Testis (tissue), 3 donors: ENCODE measurements around the gene LARGE1. TPM values are rescaled to one million over a fixed set of nuclear protein-coding genes. Genes with fewer than 3 reads are reported as not detected.

ENCODE experiments used
- DNase-seq: peaks from one replicate; pipeline ENCODE4 v3.0.0-alpha.2; 2019
- H3K27ac ChIP-seq, 2 donors: fragments of 200-600 bp; sonication (generic); one replicate each; pipeline ENCODE4 v1.5.1; 2019
- H3K27me3 ChIP-seq: fragments of 200-600 bp; sonication (generic); one replicate; pipeline ENCODE4 v1.5.1; 2019
- H3K36me3 ChIP-seq: fragments of 200-600 bp; sonication (generic); one replicate; pipeline ENCODE4 v1.5.1; 2017; ENCODE audit warnings: low read depth; ENCODE audit errors: missing control alignments
- H3K4me1 ChIP-seq: fragments of 200-600 bp; sonication (generic); one replicate; pipeline ENCODE4 v1.5.1; 2019
- H3K4me3 ChIP-seq, 2 donors: fragments of 200-600 bp; sonication (generic); one replicate each; pipeline ENCODE4 v1.5.1; 2017 to 2019
- H3K9me3 ChIP-seq: fragments of 200-600 bp; sonication (generic); one replicate; pipeline ENCODE4 v1.5.1; 2017
- POLR2A ChIP-seq: fragments of 450-650 bp; IDR thresholded peaks from one replicate; pipeline ENCODE4 v1.6.1; 2017; ENCODE audit warnings: antibody characterized with exemption, mild to moderate bottlenecking, moderate library complexity
- WGBS, 2 donors: methylation state at CpG; one replicate each; pipeline ENCODE4 v1.1.5; 2018; 5-methylcytosine and 5-hydroxymethylcytosine counted together
- intact Hi-C: fragments of 100-400 bp; cut with DNase I; formaldehyde crosslinking; loops from one replicate; pipeline ENCODE4 v1.15.1; 2023; ENCODE audit warnings: low total_unique reads
- polyA plus RNA-seq: library from polyadenylated mRNA; stranded (reverse); fragments of 350-450 nt; fragmentation: Illumina TruSeq; extraction: RNeasy Lipid Tissue Mini Kit (QIAGEN cat#74804); gene quantifications from one replicate; pipeline ENCODE4 v1.2.3, GENCODE V29; 2014; ENCODE audit warnings: low read depth, low replicate concordance; ENCODE audit not compliant: insufficient read depth
- total RNA-seq, 2 donors: library from RNA; depleted of rRNA; stranded (reverse); fragments of >200 nt; gene quantifications; one replicate each; pipeline ENCODE4 v1.2.3, GENCODE V29; 2016
- TF ChIP-seq, protein P1 (sequence below), 3 experiments: fragments of 450-650 bp in 2 of 3; fragments of 200-600 bp in 1 of 3; sonication (generic) in 1 of 3; IDR thresholded peaks; one replicate each; pipeline ENCODE4 v1.5.1; 2016 to 2019; ENCODE audit warnings: antibody characterized with exemption in 3 of 3, mild to moderate bottlenecking in 2 of 3, moderate library complexity in 1 of 3

The LARGE1 gene
- total and polyA plus RNA-seq, 3 donors from 2014 or later: 19.5 to 27.3 (median 21.8) TPM

DNA sequence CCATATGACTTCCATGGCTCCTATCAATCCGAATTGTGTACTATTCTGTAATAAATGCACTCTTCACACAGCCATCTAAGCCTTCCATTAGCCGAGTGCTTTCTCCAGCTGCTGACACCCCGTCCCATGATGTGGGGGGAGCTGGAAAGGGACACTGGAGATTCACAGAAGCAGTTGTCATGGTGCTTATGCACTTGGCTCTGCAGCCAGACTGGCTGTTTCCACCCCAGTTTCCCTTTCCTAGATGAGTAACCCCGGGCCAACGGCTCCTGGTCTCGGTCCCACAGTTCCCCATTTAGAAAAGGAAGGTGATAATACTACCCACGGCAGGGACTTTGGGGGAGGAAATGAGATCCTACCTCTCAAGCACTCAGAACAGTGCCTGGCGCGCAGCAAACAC, 617.2 kb downstream of the LARGE1 start:
- Histone ChIP-seq H3K27ac (no peak overlapping the region), H3K9me3 (no peaks in the 10 kb centered on the region), H3K4me1 (peaks cover 6% of the 10 kb centered on the region), H3K27me3 (no peaks in the 10 kb centered on the region), H3K4me3 (no peak overlapping the region), H3K36me3 (no peaks in the 10 kb centered on the region)
- intact Hi-C loops: no loop called here
- WGBS, 2 donors: 63 to 69% methylated on average over 9 of the region's 9 CpGs
- peak; percentile 19 for DNase-seq
- TF ChIP-seq, protein P1, sequence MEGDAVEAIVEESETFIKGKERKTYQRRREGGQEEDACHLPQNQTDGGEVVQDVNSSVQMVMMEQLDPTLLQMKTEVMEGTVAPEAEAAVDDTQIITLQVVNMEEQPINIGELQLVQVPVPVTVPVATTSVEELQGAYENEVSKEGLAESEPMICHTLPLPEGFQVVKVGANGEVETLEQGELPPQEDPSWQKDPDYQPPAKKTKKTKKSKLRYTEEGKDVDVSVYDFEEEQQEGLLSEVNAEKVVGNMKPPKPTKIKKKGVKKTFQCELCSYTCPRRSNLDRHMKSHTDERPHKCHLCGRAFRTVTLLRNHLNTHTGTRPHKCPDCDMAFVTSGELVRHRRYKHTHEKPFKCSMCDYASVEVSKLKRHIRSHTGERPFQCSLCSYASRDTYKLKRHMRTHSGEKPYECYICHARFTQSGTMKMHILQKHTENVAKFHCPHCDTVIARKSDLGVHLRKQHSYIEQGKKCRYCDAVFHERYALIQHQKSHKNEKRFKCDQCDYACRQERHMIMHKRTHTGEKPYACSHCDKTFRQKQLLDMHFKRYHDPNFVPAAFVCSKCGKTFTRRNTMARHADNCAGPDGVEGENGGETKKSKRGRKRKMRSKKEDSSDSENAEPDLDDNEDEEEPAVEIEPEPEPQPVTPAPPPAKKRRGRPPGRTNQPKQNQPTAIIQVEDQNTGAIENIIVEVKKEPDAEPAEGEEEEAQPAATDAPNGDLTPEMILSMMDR (IDR thresholded peaks at IDR 0.05): no peak
- TF ChIP-seq POLR2A: no peak

- WGBS, 2 donors: 36 to 60% methylated on average over 11 of the region's 11 CpGs
- intact Hi-C loops: no loop called here
- Histone ChIP-seq H3K4me3 (no peak overlapping the region), H3K36me3 (no peaks in the 10 kb centered on the region), H3K4me1 (peaks cover 6% of the 10 kb centered on the region), H3K9me3 (no peaks in the 10 kb centered on the region), H3K27ac (peak overlapping the region in 1 of 2 donors; percentile 30), H3K27me3 (no peaks in the 10 kb centered on the region)
- DNase-seq: no peak
- TF ChIP-seq, protein P1 (IDR thresholded peaks at IDR 0.05): no peak
- no peak for TF ChIP-seq POLR2A
Observed at GRCh38 chr22:33302549-33302948, 617.7 kb downstream of the LARGE1 start.

DNA sequence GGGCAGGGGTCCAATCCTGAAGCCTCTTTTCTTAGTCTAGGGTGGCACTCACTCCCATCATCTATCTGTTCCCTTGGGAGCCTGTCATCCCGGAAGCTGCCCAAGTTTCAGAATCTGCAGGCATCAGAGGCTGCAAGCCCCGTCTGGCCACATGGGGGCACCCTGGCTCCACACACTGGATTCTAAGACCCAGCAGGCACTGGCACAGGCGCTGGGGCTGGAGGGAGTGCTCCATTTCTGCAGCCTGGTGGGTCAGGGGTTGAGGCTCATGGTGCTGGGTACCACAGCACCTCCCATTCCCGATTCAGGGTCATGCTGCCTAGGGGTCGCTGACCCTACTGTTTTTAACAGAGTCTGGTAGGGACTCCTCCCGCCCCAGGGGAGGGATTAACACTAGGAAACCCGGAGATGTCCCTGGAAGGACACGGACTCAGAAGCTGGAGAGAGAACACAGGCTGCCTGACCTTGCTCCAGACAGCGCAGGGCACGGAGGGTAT, 618.2 kb downstream of the LARGE1 start:
- intact Hi-C loops: no loop called here
- Histone ChIP-seq H3K9me3 (no peaks in the 10 kb centered on the region), H3K27ac (peak overlapping the region in 1 of 2 donors; percentile 30), H3K4me1 (peaks cover 6% of the 10 kb centered on the region), H3K27me3 (no peaks in the 10 kb centered on the region), H3K4me3 (no peak overlapping the region), H3K36me3 (no peaks in the 10 kb centered on the region)
- 17 to 28% methylated on average over 9 to 10 of the region's 10 CpGs for WGBS, 2 donors
- peak; percentile 93 for DNase-seq
- TF ChIP-seq POLR2A: no peak
- TF ChIP-seq, protein P1 (IDR thresholded peaks at IDR 0.05): peak; percentile 68 to 85 (median 85)

DNA sequence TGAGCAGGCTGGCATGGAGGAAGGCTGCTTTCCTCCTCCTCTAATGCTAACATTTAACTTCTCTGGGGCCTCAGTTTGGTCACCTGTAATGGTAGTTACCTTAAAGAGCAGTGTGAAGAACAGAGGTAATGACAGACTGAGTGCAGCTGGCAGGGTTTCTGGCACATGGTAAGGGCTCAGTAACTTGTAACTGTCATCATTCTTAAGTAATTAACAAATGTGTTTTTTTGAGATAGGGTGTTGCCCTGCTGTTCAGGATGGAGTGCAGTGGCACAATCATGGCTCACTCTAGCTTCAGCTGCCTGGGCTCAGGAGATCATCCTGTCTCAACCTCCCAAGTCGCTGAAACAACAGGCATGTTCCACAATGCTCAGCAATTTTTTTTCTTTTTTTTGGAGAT, 620.1 kb downstream of the LARGE1 start:
- Histone ChIP-seq H3K4me3 (no peak overlapping the region), H3K27me3 (no peaks in the 10 kb centered on the region), H3K36me3 (no peaks in the 10 kb centered on the region), H3K4me1 (peaks cover 6% of the 10 kb centered on the region), H3K27ac (no peak overlapping the region), H3K9me3 (no peaks in the 10 kb centered on the region)
- intact Hi-C loops: no loop called here
- WGBS, 2 donors: 71 to 83% methylated on average over 1 of the region's 1 CpG
- DNase-seq: no peak
- TF ChIP-seq, protein P1 (IDR thresholded peaks at IDR 0.05): no peak
- no peak for TF ChIP-seq POLR2A

DNA sequence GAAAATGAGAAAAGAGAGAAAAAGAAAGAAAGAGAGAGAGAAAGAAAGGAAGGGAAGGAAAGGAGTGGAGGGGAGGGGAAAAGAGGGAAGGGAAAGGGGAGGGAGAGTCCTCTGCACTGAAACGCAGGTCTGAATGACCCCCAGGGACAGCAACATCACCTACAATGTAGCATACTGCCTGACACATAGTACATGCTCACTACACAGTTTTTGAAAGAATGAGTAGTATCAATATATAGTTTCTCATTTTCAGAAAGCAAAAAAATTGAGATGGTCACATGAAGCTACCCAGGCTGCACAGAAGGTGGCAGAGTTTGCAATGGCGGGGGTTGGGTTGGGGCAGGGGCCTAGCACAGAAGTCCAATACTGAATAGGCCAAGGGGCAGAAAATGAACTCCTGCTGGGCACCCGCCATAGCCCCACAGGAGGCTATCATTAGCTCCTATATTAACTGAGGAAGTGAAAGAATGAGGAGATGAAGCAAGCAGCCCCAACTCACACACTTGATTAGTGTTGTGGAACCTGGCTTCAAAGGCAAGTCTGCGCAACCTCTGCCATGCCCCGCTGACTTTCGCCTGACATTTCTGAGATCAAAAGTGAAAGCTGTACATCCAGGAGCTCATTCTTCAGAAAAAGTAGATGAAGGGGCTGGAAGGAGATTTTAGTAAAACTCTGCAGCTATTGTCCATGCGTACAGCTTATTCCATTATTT, 620.9 kb downstream of the LARGE1 start:
- H3K27me3 ChIP-seq: no peaks in the 10 kb centered on the region
- intact Hi-C loops: no loop called here
- 84 to 85% methylated on average over 7 of the region's 7 CpGs for WGBS, 2 donors
- peaks cover 6% of the 10 kb centered on the region for H3K4me1 ChIP-seq
- no peak for DNase-seq
- TF ChIP-seq POLR2A: no peak
- TF ChIP-seq, protein P1 (IDR thresholded peaks at IDR 0.05): no peak
- H3K27ac ChIP-seq: no peak overlapping the region
- no peak overlapping the region for H3K4me3 ChIP-seq
- no peaks in the 10 kb centered on the region for H3K9me3 ChIP-seq
- H3K36me3 ChIP-seq: no peaks in the 10 kb centered on the region
